ENCODE results near the gene PTPRM. TPM values are rescaled to one million over a fixed set of nuclear protein-coding genes. Genes with fewer than 3 reads are reported as not detected.

The PTPRM gene
- total RNA-seq, 4 donors from 2014 or later = 170 to 198 (median 182) TPM

DNA sequence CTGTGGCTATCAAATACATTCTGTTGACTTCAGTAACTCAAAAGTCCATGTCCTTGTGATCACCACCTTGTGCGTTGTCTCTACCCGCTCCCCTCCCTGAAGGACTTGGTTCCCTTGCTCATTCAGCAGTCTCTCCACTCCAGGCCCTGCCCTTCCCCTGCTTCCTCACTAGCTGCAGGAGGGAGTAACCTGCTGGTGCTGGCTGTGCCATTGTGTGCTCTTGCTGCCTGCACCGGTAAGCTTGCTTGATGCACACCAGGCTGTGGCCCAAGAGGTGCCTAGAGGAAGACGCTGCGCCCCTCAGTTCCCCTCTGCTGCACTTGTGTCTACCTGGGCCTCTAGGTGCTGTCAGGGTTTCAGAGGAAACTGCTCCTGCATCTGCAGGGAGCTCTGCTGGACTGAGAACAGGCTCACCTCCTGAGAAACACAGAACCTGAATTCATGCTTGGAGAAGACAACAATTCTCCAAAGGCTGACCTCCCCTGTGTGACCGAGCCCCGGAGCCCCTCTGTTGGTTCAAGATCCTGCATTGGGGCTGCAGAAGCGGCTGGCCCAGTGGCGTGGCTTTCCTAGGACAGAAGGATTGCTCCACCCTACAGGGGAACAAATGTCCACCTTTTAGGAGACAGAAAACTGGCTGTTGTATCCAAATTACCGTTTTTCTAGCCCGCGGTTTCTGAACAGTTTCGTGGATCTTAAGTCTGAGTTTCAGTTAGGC lies 33.6 kb downstream of the PTPRM start:
- WGBS, 2 donors = 74 to 82% methylated on average over 11 to 12 of the region's 13 CpGs
- H3K27me3 ChIP-seq = no peaks in the 10 kb centered on the region
- intact Hi-C loops (cut with DNase I) = no loop called here
- peak; percentile 26 to 45 for DNase-seq
- peaks cover 36 to 68% of the 10 kb centered on the region in 2 donors for H3K4me1 ChIP-seq
- no peak overlapping the region for H3K4me3 ChIP-seq (replicated peaks in 1 of 3)
- H3K9me3 ChIP-seq = no peaks in the 10 kb centered on the region
- no peaks in the 10 kb centered on the region for H3K36me3 ChIP-seq
- no peak overlapping the region for H3K27ac ChIP-seq
- no peak for TF ChIP-seq POLR2A (IDR thresholded peaks at IDR 0.05)
- TF ChIP-seq, protein P1, sequence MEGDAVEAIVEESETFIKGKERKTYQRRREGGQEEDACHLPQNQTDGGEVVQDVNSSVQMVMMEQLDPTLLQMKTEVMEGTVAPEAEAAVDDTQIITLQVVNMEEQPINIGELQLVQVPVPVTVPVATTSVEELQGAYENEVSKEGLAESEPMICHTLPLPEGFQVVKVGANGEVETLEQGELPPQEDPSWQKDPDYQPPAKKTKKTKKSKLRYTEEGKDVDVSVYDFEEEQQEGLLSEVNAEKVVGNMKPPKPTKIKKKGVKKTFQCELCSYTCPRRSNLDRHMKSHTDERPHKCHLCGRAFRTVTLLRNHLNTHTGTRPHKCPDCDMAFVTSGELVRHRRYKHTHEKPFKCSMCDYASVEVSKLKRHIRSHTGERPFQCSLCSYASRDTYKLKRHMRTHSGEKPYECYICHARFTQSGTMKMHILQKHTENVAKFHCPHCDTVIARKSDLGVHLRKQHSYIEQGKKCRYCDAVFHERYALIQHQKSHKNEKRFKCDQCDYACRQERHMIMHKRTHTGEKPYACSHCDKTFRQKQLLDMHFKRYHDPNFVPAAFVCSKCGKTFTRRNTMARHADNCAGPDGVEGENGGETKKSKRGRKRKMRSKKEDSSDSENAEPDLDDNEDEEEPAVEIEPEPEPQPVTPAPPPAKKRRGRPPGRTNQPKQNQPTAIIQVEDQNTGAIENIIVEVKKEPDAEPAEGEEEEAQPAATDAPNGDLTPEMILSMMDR (IDR thresholded peaks at IDR 0.05) = no peak

DNA sequence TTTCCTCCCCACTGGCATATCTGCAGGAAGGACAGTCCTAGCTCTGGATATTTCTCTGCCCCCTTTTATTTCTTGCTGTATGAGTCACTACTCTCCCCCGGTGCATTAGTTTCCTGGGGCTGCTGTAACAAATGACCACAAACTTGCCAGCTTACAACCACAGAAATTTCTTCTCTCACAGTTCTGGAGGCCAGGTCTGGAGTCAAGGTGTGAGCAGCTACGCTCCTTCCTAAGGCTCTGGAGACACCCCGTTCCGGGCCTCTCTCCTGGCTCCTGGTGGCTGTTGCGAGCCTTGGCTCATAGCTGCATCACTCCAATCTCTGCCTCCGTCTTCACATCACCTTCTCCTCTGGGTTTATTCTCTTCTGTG lies 34.1 kb downstream of the PTPRM start:
- Histone ChIP-seq H3K4me3 (replicated peaks in 1 of 3) (no peak overlapping the region), H3K9me3 (no peaks in the 10 kb centered on the region), H3K4me1 (peaks cover 39 to 68% of the 10 kb centered on the region in 2 donors), H3K27ac (no peak overlapping the region), H3K36me3 (no peaks in the 10 kb centered on the region), H3K27me3 (no peaks in the 10 kb centered on the region)
- TF ChIP-seq, protein P1 (IDR thresholded peaks at IDR 0.05) = no peak
- TF ChIP-seq POLR2A (IDR thresholded peaks at IDR 0.05) = no peak
- 86 to 94% methylated on average over 6 of the region's 6 CpGs for WGBS, 2 donors
- intact Hi-C loops (cut with DNase I) = no loop called here
- no peak for DNase-seq

DNA sequence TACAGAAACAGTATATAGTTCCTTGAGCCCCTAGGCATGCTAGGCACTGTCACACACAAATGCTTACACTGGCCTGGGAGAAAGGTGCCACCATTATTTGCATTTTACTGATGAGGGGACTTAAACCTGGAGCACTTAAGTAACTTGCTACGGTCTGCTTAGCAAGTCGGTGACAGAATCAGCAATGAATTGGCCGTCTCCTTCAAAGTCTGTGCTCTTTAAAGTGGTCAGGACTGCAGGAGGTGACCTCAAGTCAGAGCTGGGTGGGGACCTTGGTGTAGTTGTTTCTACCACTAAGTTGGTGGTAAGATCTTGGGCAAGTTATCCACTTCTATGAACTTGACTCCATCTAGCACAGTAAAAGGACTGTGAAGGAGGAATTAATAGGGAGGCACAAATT lies 34.8 kb downstream of the PTPRM start:
- no peak overlapping the region for H3K4me3 ChIP-seq (replicated peaks in 1 of 3)
- no peaks in the 10 kb centered on the region for H3K36me3 ChIP-seq
- H3K4me1 ChIP-seq = peaks cover 46 to 75% of the 10 kb centered on the region in 2 donors
- H3K27me3 ChIP-seq = no peaks in the 10 kb centered on the region
- 21 to 54% methylated on average over 3 of the region's 3 CpGs for WGBS, 2 donors
- TF ChIP-seq POLR2A (IDR thresholded peaks at IDR 0.05) = no peak
- TF ChIP-seq, protein P1 (IDR thresholded peaks at IDR 0.05) = no peak
- H3K27ac ChIP-seq = no peak overlapping the region
- DNase-seq = peak in 1 of 2 donors; percentile 31
- no peaks in the 10 kb centered on the region for H3K9me3 ChIP-seq
- intact Hi-C loops (cut with DNase I) = no loop called here

DNA sequence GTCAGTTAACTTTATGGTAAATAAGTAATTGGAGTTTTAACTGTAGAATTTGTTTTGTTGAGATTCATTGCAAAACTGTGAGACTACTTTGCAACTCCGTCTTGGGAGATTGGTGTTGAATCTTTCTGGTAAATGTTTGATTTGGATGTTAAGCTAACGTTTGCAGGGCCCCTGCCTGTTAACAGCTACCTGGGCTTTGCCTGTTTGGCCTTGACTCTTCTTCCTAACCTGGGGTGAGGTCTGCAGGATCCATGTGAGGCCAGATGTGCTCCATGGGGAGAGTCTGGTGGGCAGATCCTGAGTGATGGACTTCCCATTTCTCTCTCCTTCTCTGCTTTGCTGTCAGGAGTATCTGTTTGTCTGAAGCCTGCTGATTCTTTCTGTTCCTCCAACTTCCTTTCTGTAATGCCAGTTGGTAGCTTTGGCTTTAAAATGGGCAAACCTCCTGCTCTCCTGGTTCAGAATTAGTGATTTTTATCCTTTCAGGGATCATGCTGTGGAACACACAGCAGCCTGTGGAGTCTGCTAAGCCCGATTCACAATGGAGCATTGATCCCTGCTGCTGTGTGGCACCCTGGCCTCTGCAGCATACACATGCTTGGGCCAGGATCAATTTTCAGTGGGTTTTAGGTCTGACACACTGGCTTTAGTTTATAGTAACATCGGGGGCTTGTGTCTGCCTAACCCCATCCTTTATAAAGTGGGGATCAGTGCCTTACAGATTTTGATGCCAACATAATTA lies 36.3 kb downstream of the PTPRM start:
- intact Hi-C loops (cut with DNase I) = no loop called here
- no peak for DNase-seq
- H3K4me1 ChIP-seq = peaks cover 52 to 85% of the 10 kb centered on the region in 2 donors
- no peak overlapping the region for H3K4me3 ChIP-seq (replicated peaks in 1 of 3)
- no peak overlapping the region for H3K27ac ChIP-seq
- H3K9me3 ChIP-seq = no peaks in the 10 kb centered on the region
- WGBS, 2 donors = 80 to 82% methylated on average over 4 of the region's 4 CpGs
- TF ChIP-seq POLR2A (IDR thresholded peaks at IDR 0.05) = no peak
- TF ChIP-seq, protein P1 (IDR thresholded peaks at IDR 0.05) = no peak
- H3K36me3 ChIP-seq = no peaks in the 10 kb centered on the region
- H3K27me3 ChIP-seq = no peaks in the 10 kb centered on the region

DNA sequence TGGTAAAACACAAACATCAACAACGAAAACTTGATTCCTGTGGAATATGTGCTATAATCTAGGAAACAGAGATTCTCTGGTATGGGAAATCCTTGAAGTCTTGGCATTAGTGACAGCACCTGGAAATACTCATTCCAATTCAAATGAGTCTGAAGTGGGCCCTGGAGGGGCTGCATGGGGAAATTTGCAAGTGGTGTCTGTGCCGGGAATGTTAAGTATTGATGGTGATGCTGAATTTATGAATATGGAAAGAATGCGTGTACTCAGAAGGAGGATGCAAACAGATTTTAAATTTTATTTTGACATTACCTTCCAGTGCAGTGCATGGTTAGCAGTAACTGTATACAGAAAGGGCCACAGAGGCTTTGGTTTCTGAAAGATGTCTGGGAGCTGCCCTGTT lies 37.2 kb downstream of the PTPRM start:
- DNase-seq = no peak
- 78 to 86% methylated on average over 3 of the region's 3 CpGs for WGBS, 2 donors
- Histone ChIP-seq H3K4me3 (replicated peaks in 1 of 3) (no peak overlapping the region), H3K9me3 (no peaks in the 10 kb centered on the region), H3K36me3 (no peaks in the 10 kb centered on the region), H3K27me3 (no peaks in the 10 kb centered on the region), H3K27ac (no peak overlapping the region), H3K4me1 (peaks cover 57 to 84% of the 10 kb centered on the region in 2 donors)
- intact Hi-C loops (cut with DNase I) = no loop called here
- no peak for TF ChIP-seq POLR2A (IDR thresholded peaks at IDR 0.05)
- TF ChIP-seq, protein P1 (IDR thresholded peaks at IDR 0.05) = no peak
